K562 (cell line): ENCODE measurements around the gene TOR1B. TPM values are rescaled to one million over a fixed set of nuclear protein-coding genes. Genes with fewer than 3 reads are reported as not detected.
A peak's percentile ranks its signal among the peaks of the same experiment; 100 is the strongest.

ENCODE experiments used
- EP300 ChIP-seq: IDR thresholded peaks from 2 replicates; pipeline ENCODE4 v1.6.1; 2012; ENCODE audit warnings: low read length, improper control_type of control experiment
- GABPB2 ChIP-seq: fragments of 250-450 bp; sonication (Bioruptor Pico); conservative IDR thresholded peaks from 2 replicates; pipeline ENCODE4 v1.5.1; 2021; ENCODE audit warnings: mild to moderate bottlenecking
- MCM3 ChIP-seq: fragments of 450-650 bp; IDR thresholded peaks from 2 replicates; pipeline ENCODE4 v1.6.1; 2016
- NR3C1 ChIP-seq: sonication (generic); formaldehyde crosslinking; IDR thresholded peaks from 2 replicates; pipeline ENCODE4 v1.8.1; 2022; ENCODE audit warnings: missing genetic modification reagents
- RBBP5 ChIP-seq: fragments of 200-600 bp; sonication (generic); IDR thresholded peaks from 2 replicates; pipeline ENCODE4 v1.6.1; 2012; ENCODE audit warnings: borderline replicate concordance, mild to moderate bottlenecking, low read length, control low read depth, inconsistent platforms; ENCODE audit not compliant: insufficient read depth, poor library complexity, severe bottlenecking
- SIX5 ChIP-seq, 2 experiments: IDR thresholded peaks; 2 replicates each; pipeline ENCODE4 v1.6.1; 2011; ENCODE audit warnings: low read length in 2 of 2, borderline replicate concordance in 1 of 2, low read depth in 1 of 2, mild to moderate bottlenecking in 1 of 2, moderate library complexity in 1 of 2; ENCODE audit not compliant: insufficient read depth in 1 of 2
- SNAPC5 ChIP-seq: fragments of 250-450 bp; sonication (Bioruptor Pico); IDR thresholded peaks from 2 replicates; pipeline ENCODE4 v1.8.0; 2021; ENCODE audit warnings: moderate library complexity, mild to moderate bottlenecking, inconsistent platforms
- ZBTB5 ChIP-seq: fragments of 450-650 bp; IDR thresholded peaks from 2 replicates; pipeline ENCODE4 v1.6.1; 2017; ENCODE audit warnings: antibody characterized with exemption
- ZNF766 ChIP-seq: fragments of 200-800 bp; sonication (Bioruptor generic); conservative IDR thresholded peaks from 2 replicates; pipeline ENCODE4 v1.6.1; 2016; ENCODE audit warnings: missing genetic modification characterization, missing compliant biosample characterization
- polyA plus RNA-seq, 8 experiments: library from polyadenylated mRNA; depleted of rRNA in 4 of 8; stranded (reverse) in 5 of 8; unstranded in 3 of 8; fragments of >200 nt; fragmentation: Nextera tagmentation in 2 of 8; fragmentation: Illumina TruSeq in 1 of 8; extraction: Ambion mirVana in 2 of 8; extraction: Trizol in 1 of 8; gene quantifications; 2 replicates each; pipeline versions ENCODE4 v1.2.1 to v1.2.3, GENCODE V29; 2011 to 2014; ENCODE audit warnings: inconsistent platforms in 1 of 8, missing spikeins in 1 of 8
- total RNA-seq, 7 experiments: library from RNA; depleted of rRNA in 6 of 7; stranded (reverse); fragments of >200 nt in 6 of 7; fragmentation: Illumina TruSeq in 2 of 7; extraction: Trizol in 2 of 7; gene quantifications; 2 replicates each; pipeline versions ENCODE4 v1.2.1 to v1.2.3, GENCODE V29; 2011 to 2021; ENCODE audit warnings: low replicate concordance in 1 of 7
- TF ChIP-seq, protein P1 (sequence below): sonication (generic); formaldehyde crosslinking; IDR thresholded peaks from 2 replicates; pipeline ENCODE4 v1.8.0; 2023; ENCODE audit warnings: mild to moderate bottlenecking, missing genetic modification reagents
- TF ChIP-seq, protein P2 (sequence below): sonication (generic); formaldehyde crosslinking; IDR thresholded peaks from 2 replicates; pipeline ENCODE4 v1.8.1; 2023; ENCODE audit warnings: mild to moderate bottlenecking, missing genetic modification reagents
- TF ChIP-seq, protein P3 (sequence below): fragments of 250-450 bp; sonication (Bioruptor Pico); IDR thresholded peaks from 2 replicates; pipeline ENCODE4 v1.8.0; 2022; ENCODE audit warnings: moderate library complexity, mild to moderate bottlenecking, inconsistent platforms
- TF ChIP-seq, protein P4 (sequence below): fragments of 250-450 bp; sonication (Bioruptor Pico); IDR thresholded peaks from 2 replicates; pipeline ENCODE4 v1.9.0; 2021; ENCODE audit warnings: mild to moderate bottlenecking, inconsistent platforms

Gene TOR1B
- total and polyA plus RNA-seq, 9 of the 15 experiments (the other 6 are each of a cell fraction or from before 2014, with no cell fraction given), result 4.2 to 36.5 (median 24.6) TPM

- TF ChIP-seq, protein P1, sequence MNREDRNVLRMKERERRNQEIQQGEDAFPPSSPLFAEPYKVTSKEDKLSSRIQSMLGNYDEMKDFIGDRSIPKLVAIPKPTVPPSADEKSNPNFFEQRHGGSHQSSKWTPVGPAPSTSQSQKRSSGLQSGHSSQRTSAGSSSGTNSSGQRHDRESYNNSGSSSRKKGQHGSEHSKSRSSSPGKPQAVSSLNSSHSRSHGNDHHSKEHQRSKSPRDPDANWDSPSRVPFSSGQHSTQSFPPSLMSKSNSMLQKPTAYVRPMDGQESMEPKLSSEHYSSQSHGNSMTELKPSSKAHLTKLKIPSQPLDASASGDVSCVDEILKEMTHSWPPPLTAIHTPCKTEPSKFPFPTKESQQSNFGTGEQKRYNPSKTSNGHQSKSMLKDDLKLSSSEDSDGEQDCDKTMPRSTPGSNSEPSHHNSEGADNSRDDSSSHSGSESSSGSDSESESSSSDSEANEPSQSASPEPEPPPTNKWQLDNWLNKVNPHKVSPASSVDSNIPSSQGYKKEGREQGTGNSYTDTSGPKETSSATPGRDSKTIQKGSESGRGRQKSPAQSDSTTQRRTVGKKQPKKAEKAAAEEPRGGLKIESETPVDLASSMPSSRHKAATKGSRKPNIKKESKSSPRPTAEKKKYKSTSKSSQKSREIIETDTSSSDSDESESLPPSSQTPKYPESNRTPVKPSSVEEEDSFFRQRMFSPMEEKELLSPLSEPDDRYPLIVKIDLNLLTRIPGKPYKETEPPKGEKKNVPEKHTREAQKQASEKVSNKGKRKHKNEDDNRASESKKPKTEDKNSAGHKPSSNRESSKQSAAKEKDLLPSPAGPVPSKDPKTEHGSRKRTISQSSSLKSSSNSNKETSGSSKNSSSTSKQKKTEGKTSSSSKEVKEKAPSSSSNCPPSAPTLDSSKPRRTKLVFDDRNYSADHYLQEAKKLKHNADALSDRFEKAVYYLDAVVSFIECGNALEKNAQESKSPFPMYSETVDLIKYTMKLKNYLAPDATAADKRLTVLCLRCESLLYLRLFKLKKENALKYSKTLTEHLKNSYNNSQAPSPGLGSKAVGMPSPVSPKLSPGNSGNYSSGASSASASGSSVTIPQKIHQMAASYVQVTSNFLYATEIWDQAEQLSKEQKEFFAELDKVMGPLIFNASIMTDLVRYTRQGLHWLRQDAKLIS (CRISPR knock-in tag), result no peak
- TF ChIP-seq SNAPC5 (CRISPR knock-in tag), result no peak
- no peak for TF ChIP-seq ZNF766 (CRISPR knock-in tag)
- no peak for TF ChIP-seq NR3C1
- TF ChIP-seq, protein P2, sequence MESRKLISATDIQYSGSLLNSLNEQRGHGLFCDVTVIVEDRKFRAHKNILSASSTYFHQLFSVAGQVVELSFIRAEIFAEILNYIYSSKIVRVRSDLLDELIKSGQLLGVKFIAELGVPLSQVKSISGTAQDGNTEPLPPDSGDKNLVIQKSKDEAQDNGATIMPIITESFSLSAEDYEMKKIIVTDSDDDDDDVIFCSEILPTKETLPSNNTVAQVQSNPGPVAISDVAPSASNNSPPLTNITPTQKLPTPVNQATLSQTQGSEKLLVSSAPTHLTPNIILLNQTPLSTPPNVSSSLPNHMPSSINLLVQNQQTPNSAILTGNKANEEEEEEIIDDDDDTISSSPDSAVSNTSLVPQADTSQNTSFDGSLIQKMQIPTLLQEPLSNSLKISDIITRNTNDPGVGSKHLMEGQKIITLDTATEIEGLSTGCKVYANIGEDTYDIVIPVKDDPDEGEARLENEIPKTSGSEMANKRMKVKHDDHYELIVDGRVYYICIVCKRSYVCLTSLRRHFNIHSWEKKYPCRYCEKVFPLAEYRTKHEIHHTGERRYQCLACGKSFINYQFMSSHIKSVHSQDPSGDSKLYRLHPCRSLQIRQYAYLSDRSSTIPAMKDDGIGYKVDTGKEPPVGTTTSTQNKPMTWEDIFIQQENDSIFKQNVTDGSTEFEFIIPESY (CRISPR knock-in tag), result no peak
- no peak for TF ChIP-seq ZBTB5
- no peak for TF ChIP-seq GABPB2 (CRISPR knock-in tag)
- TF ChIP-seq, protein P3, sequence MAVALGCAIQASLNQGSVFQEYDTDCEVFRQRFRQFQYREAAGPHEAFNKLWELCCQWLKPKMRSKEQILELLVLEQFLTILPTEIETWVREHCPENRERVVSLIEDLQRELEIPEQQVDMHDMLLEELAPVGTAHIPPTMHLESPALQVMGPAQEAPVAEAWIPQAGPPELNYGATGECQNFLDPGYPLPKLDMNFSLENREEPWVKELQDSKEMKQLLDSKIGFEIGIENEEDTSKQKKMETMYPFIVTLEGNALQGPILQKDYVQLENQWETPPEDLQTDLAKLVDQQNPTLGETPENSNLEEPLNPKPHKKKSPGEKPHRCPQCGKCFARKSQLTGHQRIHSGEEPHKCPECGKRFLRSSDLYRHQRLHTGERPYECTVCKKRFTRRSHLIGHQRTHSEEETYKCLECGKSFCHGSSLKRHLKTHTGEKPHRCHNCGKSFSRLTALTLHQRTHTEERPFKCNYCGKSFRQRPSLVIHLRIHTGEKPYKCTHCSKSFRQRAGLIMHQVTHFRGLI (CRISPR knock-in tag), result peak; percentile 16; the same call in 1 of the 2 replicates
- TF ChIP-seq RBBP5, result peak; percentile 99
- TF ChIP-seq SIX5 (IDR thresholded peaks at IDR 0.05; ENCODE audit: borderline replicate concordance in 1 of 2, insufficient read depth in 1 of 2, low read depth in 1 of 2, low read length in 2 of 2), result peak; percentile 31 to 32; a peak in 2 of 4 replicates
- TF ChIP-seq MCM3, result no peak
- peak; percentile 21; the same call in 1 of the 2 replicates for TF ChIP-seq EP300
- TF ChIP-seq, protein P4, sequence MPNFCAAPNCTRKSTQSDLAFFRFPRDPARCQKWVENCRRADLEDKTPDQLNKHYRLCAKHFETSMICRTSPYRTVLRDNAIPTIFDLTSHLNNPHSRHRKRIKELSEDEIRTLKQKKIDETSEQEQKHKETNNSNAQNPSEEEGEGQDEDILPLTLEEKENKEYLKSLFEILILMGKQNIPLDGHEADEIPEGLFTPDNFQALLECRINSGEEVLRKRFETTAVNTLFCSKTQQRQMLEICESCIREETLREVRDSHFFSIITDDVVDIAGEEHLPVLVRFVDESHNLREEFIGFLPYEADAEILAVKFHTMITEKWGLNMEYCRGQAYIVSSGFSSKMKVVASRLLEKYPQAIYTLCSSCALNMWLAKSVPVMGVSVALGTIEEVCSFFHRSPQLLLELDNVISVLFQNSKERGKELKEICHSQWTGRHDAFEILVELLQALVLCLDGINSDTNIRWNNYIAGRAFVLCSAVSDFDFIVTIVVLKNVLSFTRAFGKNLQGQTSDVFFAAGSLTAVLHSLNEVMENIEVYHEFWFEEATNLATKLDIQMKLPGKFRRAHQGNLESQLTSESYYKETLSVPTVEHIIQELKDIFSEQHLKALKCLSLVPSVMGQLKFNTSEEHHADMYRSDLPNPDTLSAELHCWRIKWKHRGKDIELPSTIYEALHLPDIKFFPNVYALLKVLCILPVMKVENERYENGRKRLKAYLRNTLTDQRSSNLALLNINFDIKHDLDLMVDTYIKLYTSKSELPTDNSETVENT (CRISPR knock-in tag), result peak; percentile 64
Measured at GRCh38 chr9:129835128-129835859, 32.3 kb downstream of the TOR1B start, which contains the start of the genes C9orf78 and USP20 (continued).
